Ammon's horn (tissue), 1 donor: ENCODE data around the gene SNRNP27.
"Not testable (repeated sequence)": the region's sequence is repeated elsewhere in the genome, so short reads cannot be mapped to it uniquely, and the experiment has no call there.

Experiments
- DNase-seq: peaks from one replicate; pipeline ENCODE4 v3.0.0-alpha.2; 2016; ENCODE audit warnings: low spot score

SNRNP27 gene

GRCh38 chr2:69946351-69947324 is 52.9 kb downstream of the SNRNP27 start:
- no peak for DNase-seq

GRCh38 chr2:69947325-69947931 is 53.7 kb downstream of the SNRNP27 start:
- DNase-seq, result no peak

- no peak for DNase-seq
Observed at GRCh38 chr2:69948032-69948962, 54.5 kb downstream of the SNRNP27 start.

- DNase-seq, result no peak
Observed at GRCh38 chr2:69948963-69949645, 55.3 kb downstream of the SNRNP27 start.

- no peak for DNase-seq
Observed at GRCh38 chr2:69950241-69950640, 56.5 kb downstream of the SNRNP27 start.

GRCh38 chr2:69950671-69951070 is 56.9 kb downstream of the SNRNP27 start:
- not testable (repeated sequence) for DNase-seq

GRCh38 chr2:69952336-69953115 is 58.8 kb downstream of the SNRNP27 start:
- no peak for DNase-seq

GRCh38 chr2:69954084-69954483 is 60.3 kb downstream of the SNRNP27 start:
- DNase-seq, result no peak
